SU-DHL-6 (cell line): Measurements from ENCODE around the gene FOXO3.

ENCODE experiments used
- H2AFZ ChIP-seq: fragments of 200-600 bp; sonication (generic); 2 replicates; pipeline ENCODE4 v1.6.1; 2014; ENCODE audit warnings: low read depth, mild to moderate bottlenecking, moderate library complexity, mixed read lengths, antibody characterized with exemption, low read length; ENCODE audit not compliant: severe bottlenecking
- H3F3A ChIP-seq: fragments of 200-600 bp; shearing (Covaris generic); 2 replicates; pipeline ENCODE4 v1.6.0; 2016; ENCODE audit warnings: antibody characterized with exemption, mild to moderate bottlenecking; ENCODE audit not compliant: insufficient read depth
- H3K27ac ChIP-seq: fragments of 200-600 bp; sonication (generic); 2 replicates; pipeline ENCODE4 v1.5.1; 2016; ENCODE audit warnings: low read depth, mild to moderate bottlenecking, low read length, moderate library complexity, mixed read lengths
- H3K27me3 ChIP-seq: fragments of 200-600 bp; sonication (generic), shearing (Covaris generic); 2 replicates; pipeline ENCODE4 v1.6.0; 2014; ENCODE audit warnings: mild to moderate bottlenecking, low read length
- H3K36me3 ChIP-seq: fragments of 200-600 bp; sonication (generic); 2 replicates; pipeline ENCODE4 v1.6.1; 2014; ENCODE audit warnings: mild to moderate bottlenecking, low read length, mixed read lengths
- H3K4me2 ChIP-seq: fragments of 300-600, 200-600 bp; shearing (Covaris generic), sonication (generic); 2 replicates; pipeline ENCODE4 v1.6.0; 2014; ENCODE audit warnings: low read length, low read depth, mild to moderate bottlenecking; ENCODE audit not compliant: poor library complexity, severe bottlenecking
- H3K4me3 ChIP-seq: fragments of 200-600 bp; sonication (generic); 2 replicates; pipeline ENCODE4 v1.5.1; 2014; ENCODE audit warnings: antibody characterized with exemption, low read length, mild to moderate bottlenecking, mixed read lengths; ENCODE audit not compliant: insufficient read depth, poor library complexity, severe bottlenecking
- H3K79me2 ChIP-seq: fragments of 200-600 bp; sonication (generic); 2 replicates; pipeline ENCODE4 v1.6.1; 2014; ENCODE audit warnings: mild to moderate bottlenecking, low read length, moderate library complexity; ENCODE audit not compliant: insufficient read depth
- H3K9ac ChIP-seq: fragments of 200-600 bp; sonication (generic); 2 replicates; pipeline ENCODE4 v1.7.0; 2014; ENCODE audit warnings: mild to moderate bottlenecking, low read length
- H3K9me2 ChIP-seq: fragments of 200-600 bp; sonication (generic); replicated peaks from 2 replicates; pipeline ENCODE4 v1.6.1; 2014; ENCODE audit warnings: low read length; ENCODE audit not compliant: insufficient read depth
- H3K9me3 ChIP-seq: fragments of 200-600 bp; sonication (generic); 2 replicates; pipeline ENCODE4 v1.6.1; 2014; ENCODE audit warnings: low read length, mixed read lengths; ENCODE audit not compliant: insufficient read depth
- H4K20me1 ChIP-seq: fragments of 200-600 bp; sonication (generic); 2 replicates; pipeline ENCODE4 v1.6.1; 2014; ENCODE audit warnings: low read depth, mild to moderate bottlenecking, antibody characterized with exemption, low read length, moderate library complexity, mixed read lengths
- CTCF ChIP-seq: fragments of 200-600 bp; sonication (generic); IDR thresholded peaks from one replicate; pipeline ENCODE4 v1.5.1; 2017; ENCODE audit warnings: antibody characterized with exemption, mild to moderate bottlenecking, low read length, moderate library complexity; ENCODE audit not compliant: insufficient read depth, poor library complexity, severe bottlenecking
- EZH2phosphoT487 ChIP-seq: fragments of 200-600 bp; sonication (generic), shearing (Covaris generic); conservative IDR thresholded peaks from 2 replicates; pipeline ENCODE4 v1.6.1; 2018; ENCODE audit warnings: mild to moderate bottlenecking, antibody characterized with exemption, low read length, moderate library complexity, mixed read lengths

FOXO3 gene

GRCh38 chr6:108727966-108728730, 167.4 kb downstream of the FOXO3 start:
- Histone ChIP-seq H3K9me3 (no peaks in the 10 kb centered on the region), H3K79me2 (no peaks in the 10 kb centered on the region), H3K27ac (no peak overlapping the region), H2AFZ (no peak overlapping the region), H3K4me3 (no peak overlapping the region), H3F3A (no peaks in the 10 kb centered on the region), H3K36me3 (no peaks in the 10 kb centered on the region), H3K27me3 (no peaks in the 10 kb centered on the region), H3K9ac (no peak overlapping the region), H3K9me2 (no peaks in the 10 kb centered on the region), H3K4me2 (no peak overlapping the region), H4K20me1 (no peaks in the 10 kb centered on the region)
- no peak for TF ChIP-seq CTCF
- TF ChIP-seq EZH2phosphoT487 = no peak

- Histone ChIP-seq H3K79me2 (no peaks in the 10 kb centered on the region), H3K4me3 (no peak overlapping the region), H3K4me2 (no peak overlapping the region), H4K20me1 (no peaks in the 10 kb centered on the region), H3F3A (no peaks in the 10 kb centered on the region), H3K36me3 (no peaks in the 10 kb centered on the region), H2AFZ (no peak overlapping the region), H3K9ac (no peak overlapping the region), H3K9me3 (no peaks in the 10 kb centered on the region), H3K9me2 (no peaks in the 10 kb centered on the region), H3K27me3 (no peaks in the 10 kb centered on the region), H3K27ac (no peak overlapping the region)
- no peak for TF ChIP-seq EZH2phosphoT487
- TF ChIP-seq CTCF = no peak
Observed at GRCh38 chr6:108728826-108729225, 168.1 kb downstream of the FOXO3 start.

- no peak for TF ChIP-seq EZH2phosphoT487
- no peak for TF ChIP-seq CTCF
- H3K9ac ChIP-seq = no peak overlapping the region
- no peaks in the 10 kb centered on the region for H3K9me2 ChIP-seq
- no peaks in the 10 kb centered on the region for H4K20me1 ChIP-seq
- H3K36me3 ChIP-seq = no peaks in the 10 kb centered on the region
- no peaks in the 10 kb centered on the region for H3F3A ChIP-seq
- no peaks in the 10 kb centered on the region for H3K27me3 ChIP-seq
- H3K4me2 ChIP-seq = no peak overlapping the region
- H3K27ac ChIP-seq = no peak overlapping the region
- no peak overlapping the region for H3K4me3 ChIP-seq
- no peak overlapping the region for H2AFZ ChIP-seq
- H3K79me2 ChIP-seq = no peaks in the 10 kb centered on the region
- no peaks in the 10 kb centered on the region for H3K9me3 ChIP-seq
Observed at GRCh38 chr6:108730635-108731515, 170.2 kb downstream of the FOXO3 start.
